Stimulated activated CD8-positive, alpha-beta memory T cell treated with anti-CD3 and anti-CD28 coated beads, Interleukin-15, amount 100 ng/mL, for 1 hour (primary cell): ENCODE results near the gene PATZ1.

Source experiments
- DNase-seq: peaks from one replicate; pipeline ENCODE4 v3.0.0-alpha.2; 2020; ENCODE audit warnings: low read depth

Gene PATZ1

DNA sequence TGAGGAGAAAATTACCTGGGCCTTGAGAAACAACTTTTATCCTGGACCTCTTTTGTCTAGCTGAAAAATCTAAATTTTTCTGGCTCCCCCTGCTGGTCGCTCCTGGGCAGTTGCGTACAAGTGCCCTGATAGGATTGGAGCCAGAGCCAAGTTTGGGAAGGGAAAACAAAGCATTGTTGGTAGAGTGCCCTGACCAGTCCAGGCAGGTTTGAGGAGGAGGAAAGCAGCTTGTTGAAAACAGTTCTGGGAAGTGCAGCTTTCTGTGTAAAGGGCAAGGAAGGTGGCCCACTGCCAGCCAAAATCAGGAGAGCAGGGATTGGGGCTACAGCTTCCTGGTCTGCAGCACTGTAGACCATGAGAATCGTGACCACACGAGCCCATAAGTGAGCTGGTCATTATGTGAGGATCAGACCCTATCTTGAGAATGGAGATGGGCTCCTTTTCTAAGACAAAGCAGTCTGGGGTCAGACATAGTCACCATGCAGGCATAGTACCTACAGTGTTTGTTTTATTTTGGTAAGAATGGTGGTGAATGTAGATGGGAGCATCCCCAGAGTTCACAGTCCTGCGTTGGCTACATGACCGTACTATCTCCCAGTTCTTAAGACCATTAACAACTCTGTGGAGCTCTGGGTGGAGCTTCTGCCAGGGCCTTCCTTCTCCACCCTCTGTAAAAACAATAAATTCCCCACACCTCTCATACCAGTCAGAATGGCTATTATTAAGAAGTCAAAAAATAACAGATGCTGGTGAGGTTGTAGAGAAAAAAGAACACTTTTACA lies 32.6 kb downstream of the PATZ1 start:
- peak; percentile 59 for DNase-seq

DNA sequence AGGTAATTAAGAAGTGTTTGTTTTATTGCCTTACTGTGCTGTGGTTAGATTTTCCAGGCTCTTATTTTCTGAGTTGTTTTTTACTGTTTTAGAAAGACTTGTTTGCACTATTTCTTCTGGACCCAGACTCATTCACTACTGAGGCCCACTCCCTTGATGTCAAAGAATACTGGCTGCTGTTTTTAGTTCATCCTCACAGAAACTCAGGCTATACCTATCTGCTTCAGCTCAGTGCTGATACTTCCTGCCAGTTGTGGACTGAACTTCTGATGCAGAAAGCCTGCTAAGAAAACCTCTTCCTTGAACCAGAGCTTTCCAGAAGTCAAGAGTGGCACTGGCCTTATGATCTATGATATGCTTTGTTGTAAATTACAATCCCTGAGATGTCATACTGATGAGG lies 38.0 kb downstream of the PATZ1 start:
- DNase-seq = no peak

GRCh38 chr22:31305194-31305593 lies 41.0 kb downstream of the PATZ1 start:
- DNase-seq = no peak

- DNase-seq = no peak
Observed at GRCh38 chr22:31302537-31302936, 43.6 kb downstream of the PATZ1 start.

DNA sequence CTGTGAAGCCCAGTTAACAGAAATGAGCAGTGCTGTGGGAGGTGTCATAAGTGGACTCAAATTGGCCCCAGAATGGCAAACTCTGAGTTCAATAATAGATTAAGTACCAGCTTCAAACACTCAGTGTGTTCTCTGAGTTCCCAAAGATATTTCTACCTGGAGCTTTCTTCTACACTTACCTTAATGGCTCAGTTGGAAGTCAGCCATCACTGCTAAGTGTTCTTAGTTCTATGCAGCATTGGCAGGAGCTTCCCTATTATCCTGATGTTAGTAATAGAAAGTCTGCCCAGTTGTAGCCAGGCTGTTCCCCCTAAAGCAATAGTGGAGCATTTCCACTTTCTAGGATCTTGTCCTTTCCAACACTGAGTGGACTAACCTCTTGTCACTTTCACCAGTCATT lies 44.1 kb downstream of the PATZ1 start:
- no peak for DNase-seq

- DNase-seq = no peak
Observed at GRCh38 chr22:31300896-31301295, 45.2 kb downstream of the PATZ1 start.

- DNase-seq = no peak
Observed at GRCh38 chr22:31295831-31296657, 50.1 kb downstream of the PATZ1 start.

DNA sequence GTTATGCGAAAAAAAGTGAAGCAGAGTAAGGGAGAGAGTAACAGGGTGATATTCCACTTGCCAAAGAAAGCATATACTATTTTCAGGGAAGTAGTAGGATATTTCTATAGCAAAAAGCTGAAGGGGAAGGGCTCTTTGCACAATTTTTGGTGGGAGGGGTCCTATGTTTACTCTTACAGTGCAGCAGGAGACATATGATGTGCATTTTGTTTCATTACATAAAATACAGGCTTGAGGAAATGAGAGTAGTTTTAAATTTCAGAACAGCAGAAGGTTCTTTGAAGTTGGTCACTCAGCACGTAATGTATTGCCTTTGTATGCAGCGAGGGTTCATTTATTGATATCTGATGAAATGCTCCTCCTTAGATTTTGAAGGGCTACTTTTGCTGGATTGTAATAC lies 50.8 kb downstream of the PATZ1 start:
- DNase-seq = no peak

- peak; percentile 78 for DNase-seq
Observed at GRCh38 chr22:31292236-31292989, 53.7 kb downstream of the PATZ1 start, which contains the start of gene PIK3IP1. TSS of gene PIK3IP1 (minus strand) at chr22:31292488. CDS start at chr22:31292344, 144 bp downstream.

DNA sequence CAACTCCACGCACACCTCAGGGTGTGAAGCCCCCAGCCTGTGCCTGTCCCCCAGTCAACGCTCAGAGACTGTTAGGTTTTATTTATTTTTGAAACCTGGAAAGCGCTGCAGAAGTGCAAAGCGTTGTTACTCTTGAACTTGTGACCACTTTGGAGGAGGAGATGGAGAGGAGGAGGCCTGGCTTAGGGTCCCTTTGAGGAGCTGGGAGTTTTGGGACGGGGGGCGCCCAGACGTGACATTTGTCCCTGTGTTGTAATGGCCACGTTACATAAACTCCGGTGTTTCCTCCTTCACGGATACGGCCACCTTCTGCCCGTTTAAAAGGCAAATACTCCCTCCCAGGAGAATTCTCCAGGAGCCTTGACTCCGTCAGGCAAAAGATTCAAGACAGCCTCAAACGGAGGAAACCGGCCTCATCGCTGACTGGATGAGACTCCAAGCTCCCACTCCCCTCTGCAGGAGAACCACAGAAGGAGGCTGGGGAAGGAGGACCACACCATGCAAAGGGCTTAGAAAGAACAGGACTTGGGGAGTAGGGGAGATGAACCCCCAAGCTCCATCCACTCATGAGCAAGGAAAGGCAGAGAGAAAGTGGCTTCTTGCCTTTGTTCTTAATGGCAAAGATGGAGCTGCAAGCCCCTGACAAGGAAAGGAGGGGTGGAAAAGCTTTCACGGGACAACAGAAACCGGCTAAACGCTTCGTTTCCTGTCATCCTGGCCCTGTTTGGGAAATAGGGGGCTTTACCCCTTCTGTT lies 54.5 kb downstream of the PATZ1 start:
- DNase-seq = no peak

- DNase-seq = peak; percentile 87
Observed at GRCh38 chr22:31290494-31291471, 55.4 kb downstream of the PATZ1 start.

DNA sequence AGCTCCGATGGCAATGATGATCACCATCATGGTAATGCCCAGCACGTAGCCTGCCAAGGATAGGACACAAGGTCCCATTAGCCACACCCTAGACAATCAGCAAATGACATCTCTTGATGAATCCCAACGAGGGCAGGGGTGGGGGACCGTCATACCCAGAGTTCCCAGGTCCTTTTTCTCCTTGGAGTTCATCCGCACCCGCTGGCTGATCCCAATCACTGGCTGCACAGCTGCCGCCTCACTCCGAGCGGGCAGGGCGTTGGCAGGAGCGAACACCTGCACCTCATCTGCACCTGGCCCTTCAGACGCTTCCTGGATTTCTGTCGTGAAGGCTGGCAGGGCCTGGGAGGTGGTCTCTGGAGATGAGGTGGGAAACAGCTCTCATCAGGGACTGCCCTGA lies 56.8 kb downstream of the PATZ1 start:
- DNase-seq = no peak

DNA sequence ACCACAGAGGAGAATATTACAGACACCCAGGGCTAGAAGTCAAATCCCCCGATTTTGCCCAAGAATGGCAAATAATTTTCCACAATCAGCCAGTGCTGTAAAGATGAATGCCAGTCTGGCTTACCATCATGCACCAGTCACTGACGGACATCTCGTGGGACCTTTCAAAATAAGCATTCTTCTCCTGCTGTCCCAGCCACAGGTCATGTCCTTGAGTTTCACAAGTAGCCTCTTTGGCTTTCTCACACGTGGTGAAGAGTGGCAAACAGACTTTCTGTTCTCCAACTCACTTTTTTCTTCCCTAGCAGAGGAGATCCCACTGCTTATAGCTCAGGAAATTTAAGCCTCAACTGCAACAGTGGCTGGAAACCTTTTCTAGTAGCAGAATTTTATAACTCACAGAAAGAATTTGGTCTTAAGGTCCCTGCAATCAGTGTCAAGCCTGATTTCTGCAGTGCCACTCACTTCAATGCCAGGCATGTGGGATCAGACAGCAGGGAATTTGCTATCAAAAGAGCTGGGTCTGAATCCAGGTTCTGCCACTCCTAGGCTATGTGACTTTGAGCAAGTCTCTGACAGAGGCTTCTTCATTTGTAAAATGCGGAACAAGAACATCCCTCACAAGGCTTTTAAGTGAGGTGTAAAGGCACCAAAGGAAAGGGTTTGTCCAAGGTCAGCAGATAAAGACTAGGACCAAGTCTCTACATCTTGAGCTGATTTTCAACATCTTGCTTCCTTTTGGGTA lies 57.5 kb downstream of the PATZ1 start:
- no peak for DNase-seq

GRCh38 chr22:31287818-31288495 lies 58.2 kb downstream of the PATZ1 start:
- DNase-seq = no peak

DNA sequence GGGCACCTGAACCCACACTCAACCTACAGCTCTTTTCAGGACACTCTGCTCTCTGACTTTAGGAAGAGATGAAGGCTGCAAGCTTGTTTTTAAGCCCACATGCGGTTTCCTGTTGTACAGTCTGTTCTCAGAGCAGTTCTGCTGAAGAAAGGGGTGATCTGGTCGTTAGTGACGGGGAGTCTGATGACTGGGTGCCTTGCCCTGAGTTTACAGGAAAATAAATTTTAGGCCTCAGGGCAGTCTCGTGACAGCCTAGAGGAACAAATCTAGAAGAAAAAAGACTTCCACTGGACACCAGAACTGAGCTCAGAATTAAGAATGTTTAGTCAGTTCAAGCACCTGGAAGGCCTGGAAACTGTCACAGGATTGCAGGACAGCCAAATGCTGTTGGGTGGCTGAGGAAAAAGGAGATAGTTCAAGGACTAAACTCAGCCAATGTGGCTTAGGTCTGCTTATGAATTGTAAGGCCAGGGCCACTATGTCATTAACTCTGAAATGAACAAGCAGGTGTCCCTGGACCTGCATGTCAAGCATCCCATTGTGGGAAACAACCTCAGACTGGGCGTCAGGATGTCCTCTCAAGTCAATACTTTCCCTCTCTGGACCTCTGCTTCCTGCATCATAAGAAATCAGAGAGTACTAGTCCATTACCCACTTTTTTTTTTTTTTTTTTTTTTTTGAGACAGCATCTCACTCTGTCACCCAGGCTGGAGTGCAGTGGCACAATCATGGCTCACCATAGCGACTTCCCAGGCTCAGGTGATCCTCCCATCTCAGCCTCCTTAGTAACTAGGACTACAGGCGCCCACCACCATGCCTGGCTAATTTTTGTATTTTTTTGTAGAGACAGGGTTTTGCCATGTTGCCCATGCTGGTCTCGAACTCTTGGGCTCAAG lies 59.5 kb downstream of the PATZ1 start:
- DNase-seq = no peak

DNA sequence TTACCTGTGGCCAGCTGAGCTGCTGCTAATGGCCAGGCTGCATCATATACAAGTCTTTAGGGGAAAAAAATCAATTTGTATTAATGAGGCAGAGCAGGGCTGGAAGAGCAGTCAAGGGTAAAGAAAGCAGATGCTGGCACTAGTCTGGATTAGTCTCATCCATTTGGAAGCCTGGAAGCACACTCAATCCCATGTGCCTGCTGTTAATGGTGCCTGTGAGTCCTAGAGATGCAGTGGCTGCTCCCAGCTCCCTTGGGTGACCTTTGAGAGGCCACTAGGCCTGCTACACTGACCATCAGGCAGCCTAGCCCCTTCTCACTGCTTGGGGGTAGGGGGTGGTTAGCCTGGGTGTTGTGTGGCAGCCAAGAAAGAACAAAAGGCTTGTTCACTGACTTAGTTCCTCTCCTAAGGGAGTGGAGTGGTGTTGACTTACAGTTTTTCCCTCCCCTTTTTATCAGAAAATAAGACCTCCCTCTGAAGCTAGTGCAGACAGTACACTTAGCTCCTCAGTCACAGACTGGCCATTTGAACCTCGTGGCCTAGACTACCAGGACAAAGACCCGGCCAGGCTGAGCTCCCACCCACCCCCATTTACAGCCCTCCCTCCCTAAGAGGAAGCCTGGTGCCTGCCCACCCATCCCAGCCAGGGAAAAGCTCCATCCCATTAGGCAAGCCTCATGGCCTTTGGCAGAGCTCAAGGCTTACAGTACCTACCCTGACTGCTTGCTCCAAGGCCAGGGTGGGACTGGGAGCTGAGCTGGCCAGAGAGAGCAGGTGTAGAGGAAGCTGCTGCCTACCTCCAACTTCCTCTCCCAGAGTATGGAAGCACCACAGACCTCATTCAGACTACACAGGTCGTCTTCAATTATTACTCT lies 61.6 kb downstream of the PATZ1 start:
- DNase-seq = no peak
